ENCODE results near the gene TBC1D30.
"Not testable (repeated sequence)": the region's sequence is repeated elsewhere in the genome, so short reads cannot be mapped to it uniquely, and the experiment has no call there.

Gene TBC1D30

GRCh38 chr12:64824500-64825142 is at the start of gene TBC1D30:
Gene TBC1D30 (plus strand): TSS chr12:64824647. CDS start chr12:64824880, 233 bp downstream.
- DNase-seq, result peak; percentile 29 to 55 (median 35)

GRCh38 chr12:64775147-64775736 is 49.2 kb upstream of the TBC1D30 start:
- not testable (repeated sequence) for DNase-seq

GRCh38 chr12:64779354-64779974 is 45.0 kb upstream of the TBC1D30 start:
- no peak for DNase-seq

- DNase-seq, result no peak
Measured at GRCh38 chr12:64780132-64780530, 44.3 kb upstream of the TBC1D30 start.

GRCh38 chr12:64780531-64781279 is 43.7 kb upstream of the TBC1D30 start:
- peak; percentile 53 to 81 (median 60) for DNase-seq

- DNase-seq, result peak in 1 of 3 donors; percentile 14
Measured at GRCh38 chr12:64781280-64782190, 42.9 kb upstream of the TBC1D30 start.

- DNase-seq, result peak; percentile 76 to 90 (median 85)
Measured at GRCh38 chr12:64782191-64782876, 42.1 kb upstream of the TBC1D30 start.

GRCh38 chr12:64785838-64786237 is 38.6 kb upstream of the TBC1D30 start:
- DNase-seq, result peak in 1 of 3 donors; percentile 16

GRCh38 chr12:64790166-64790565 is 34.3 kb upstream of the TBC1D30 start:
- no peak for DNase-seq

GRCh38 chr12:64791036-64791435 is 33.4 kb upstream of the TBC1D30 start:
- DNase-seq, result no peak

- no peak for DNase-seq
Measured at GRCh38 chr12:64792128-64792527, 32.3 kb upstream of the TBC1D30 start.

- DNase-seq, result no peak
Measured at GRCh38 chr12:64793610-64794009, 30.8 kb upstream of the TBC1D30 start.

GRCh38 chr12:64794305-64794704 is 30.1 kb upstream of the TBC1D30 start:
- peak in 1 of 3 donors; percentile 2 for DNase-seq

- DNase-seq, result peak; percentile 96 to 98 (median 98)
Measured at GRCh38 chr12:64796205-64796845, 28.1 kb upstream of the TBC1D30 start.

- peak in 2 of 3 donors; percentile 20 to 23 for DNase-seq
Measured at GRCh38 chr12:64797156-64797555, 27.3 kb upstream of the TBC1D30 start.

- peak in 1 of 3 donors; percentile 5 for DNase-seq
Measured at GRCh38 chr12:64798165-64798564, 26.3 kb upstream of the TBC1D30 start.

- DNase-seq, result peak; percentile 76 to 95 (median 93)
Measured at GRCh38 chr12:64800640-64801039, 23.8 kb upstream of the TBC1D30 start.

- DNase-seq, result no peak
Measured at GRCh38 chr12:64801381-64801780, 23.1 kb upstream of the TBC1D30 start.

- peak; percentile 67 to 72 (median 67) for DNase-seq
Measured at GRCh38 chr12:64802180-64802775, 22.2 kb upstream of the TBC1D30 start.

GRCh38 chr12:64806173-64806572 is 18.3 kb upstream of the TBC1D30 start:
- DNase-seq, result no peak
